Measurements from ENCODE around the gene MGRN1.

DNA sequence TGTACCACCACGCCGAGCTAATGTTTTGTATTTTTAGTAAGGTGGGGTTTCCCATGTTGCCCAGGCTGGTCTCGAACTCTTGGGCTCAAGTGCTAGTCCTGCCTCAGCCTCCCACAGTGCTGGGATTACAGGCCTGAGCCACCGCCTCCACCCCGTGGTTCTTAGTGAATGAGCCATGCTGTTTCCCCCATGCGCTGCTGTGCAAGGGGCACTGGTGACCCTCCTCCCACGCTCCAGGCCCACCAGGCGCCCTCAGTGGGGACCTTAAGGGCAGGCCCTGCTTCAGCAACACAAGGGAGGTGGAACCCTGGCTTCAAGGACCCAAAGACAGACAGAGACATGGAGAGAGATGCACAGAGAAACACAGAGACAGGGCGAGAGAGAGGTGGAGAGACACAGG lies 53.4 kb downstream of the MGRN1 start:
- TF ChIP-seq, protein P1, sequence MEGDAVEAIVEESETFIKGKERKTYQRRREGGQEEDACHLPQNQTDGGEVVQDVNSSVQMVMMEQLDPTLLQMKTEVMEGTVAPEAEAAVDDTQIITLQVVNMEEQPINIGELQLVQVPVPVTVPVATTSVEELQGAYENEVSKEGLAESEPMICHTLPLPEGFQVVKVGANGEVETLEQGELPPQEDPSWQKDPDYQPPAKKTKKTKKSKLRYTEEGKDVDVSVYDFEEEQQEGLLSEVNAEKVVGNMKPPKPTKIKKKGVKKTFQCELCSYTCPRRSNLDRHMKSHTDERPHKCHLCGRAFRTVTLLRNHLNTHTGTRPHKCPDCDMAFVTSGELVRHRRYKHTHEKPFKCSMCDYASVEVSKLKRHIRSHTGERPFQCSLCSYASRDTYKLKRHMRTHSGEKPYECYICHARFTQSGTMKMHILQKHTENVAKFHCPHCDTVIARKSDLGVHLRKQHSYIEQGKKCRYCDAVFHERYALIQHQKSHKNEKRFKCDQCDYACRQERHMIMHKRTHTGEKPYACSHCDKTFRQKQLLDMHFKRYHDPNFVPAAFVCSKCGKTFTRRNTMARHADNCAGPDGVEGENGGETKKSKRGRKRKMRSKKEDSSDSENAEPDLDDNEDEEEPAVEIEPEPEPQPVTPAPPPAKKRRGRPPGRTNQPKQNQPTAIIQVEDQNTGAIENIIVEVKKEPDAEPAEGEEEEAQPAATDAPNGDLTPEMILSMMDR (IDR thresholded peaks at IDR 0.05; ENCODE audit: insufficient read depth, low read depth, low read length): no peak
- no peak for TF ChIP-seq EZH2 (IDR thresholded peaks at IDR 0.05; ENCODE audit: insufficient read depth, low read length)

All from astrocyte (in vitro differentiated cells and primary cell).